HUDEP-2 (cell line): ENCODE results near the gene THAP6.

Source experiments
- DNase-seq, 76 experiments: peaks; one replicate each; lab custom pipeline; 2025; ENCODE audit not compliant: unreplicated experiment in 76 of 76; lab: John Stamatoyannopoulos, UW

The THAP6 gene

GRCh38 chr4:75566911-75567310 lies 52.6 kb downstream of the THAP6 start:
- no peak for DNase-seq

DNA sequence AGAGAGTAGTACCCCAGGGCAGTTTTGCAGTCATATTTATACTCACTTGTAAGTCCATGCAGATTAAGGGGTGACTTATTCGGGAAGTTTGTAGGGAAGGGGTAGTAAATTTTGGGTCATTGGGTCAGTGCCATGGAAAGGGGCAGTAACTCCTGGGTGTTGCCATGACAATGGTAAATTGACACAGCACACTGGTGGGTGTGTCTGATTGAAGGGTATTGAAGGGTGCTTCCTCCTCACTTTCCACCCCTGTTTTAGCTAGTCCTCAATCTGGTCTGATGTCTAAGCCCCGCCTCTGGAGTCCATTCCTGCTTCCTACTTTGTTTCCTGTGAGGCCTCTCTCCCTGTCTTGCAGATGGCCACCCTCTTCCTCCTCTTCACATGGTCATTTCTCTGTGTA lies 53.5 kb downstream of the THAP6 start:
- no peak for DNase-seq
